HUES64 (cell line): ENCODE measurements around the gene PPA1.

Experiments
- H3K27ac ChIP-seq: 2 replicates; pipeline ENCODE4 v1.7.0; 2013; ENCODE audit warnings: low read depth, low read length, inconsistent platforms
- H3K27me3 ChIP-seq: 2 replicates; pipeline ENCODE4 v1.6.1; 2013; ENCODE audit warnings: mild to moderate bottlenecking, low read length; ENCODE audit not compliant: insufficient read depth
- H3K36me3 ChIP-seq: 2 replicates; pipeline ENCODE4 v1.6.1; 2013; ENCODE audit warnings: mild to moderate bottlenecking, low read length; ENCODE audit not compliant: insufficient read depth
- H3K4me1 ChIP-seq: 2 replicates; pipeline ENCODE4 v1.6.1; 2013; ENCODE audit warnings: mild to moderate bottlenecking, low read length, moderate library complexity; ENCODE audit not compliant: insufficient read depth
- H3K4me3 ChIP-seq: 2 replicates; pipeline ENCODE4 v1.5.1; 2013; ENCODE audit warnings: mild to moderate bottlenecking, low read length, moderate library complexity
- H3K9ac ChIP-seq: 2 replicates; pipeline ENCODE4 v1.6.1; 2013; ENCODE audit warnings: mild to moderate bottlenecking, low read depth, low read length
- H3K9me3 ChIP-seq: 2 replicates; pipeline ENCODE4 v1.6.1; 2013; ENCODE audit warnings: low read depth, low read length; ENCODE audit not compliant: insufficient read depth
- WGBS: fragments of 150-250, 120-280 bp; methylation state at CpG from one replicate; pipeline ENCODE4 v1.1.7; 2013; ENCODE audit warnings: missing lambda C conversion rate; 5-methylcytosine and 5-hydroxymethylcytosine counted together

PPA1 gene

GRCh38 chr10:70201105-70201504 lies 32.1 kb downstream of the PPA1 start:
- no peaks in the 10 kb centered on the region for H3K4me1 ChIP-seq
- H3K36me3 ChIP-seq, result peaks cover 76% of the 10 kb centered on the region
- WGBS, result 89% methylated on average over 1 of the region's 1 CpG
- H3K27ac ChIP-seq, result no peak overlapping the region
- no peaks in the 10 kb centered on the region for H3K9me3 ChIP-seq
- no peaks in the 10 kb centered on the region for H3K27me3 ChIP-seq
- no peak overlapping the region for H3K4me3 ChIP-seq
- no peak overlapping the region for H3K9ac ChIP-seq

DNA sequence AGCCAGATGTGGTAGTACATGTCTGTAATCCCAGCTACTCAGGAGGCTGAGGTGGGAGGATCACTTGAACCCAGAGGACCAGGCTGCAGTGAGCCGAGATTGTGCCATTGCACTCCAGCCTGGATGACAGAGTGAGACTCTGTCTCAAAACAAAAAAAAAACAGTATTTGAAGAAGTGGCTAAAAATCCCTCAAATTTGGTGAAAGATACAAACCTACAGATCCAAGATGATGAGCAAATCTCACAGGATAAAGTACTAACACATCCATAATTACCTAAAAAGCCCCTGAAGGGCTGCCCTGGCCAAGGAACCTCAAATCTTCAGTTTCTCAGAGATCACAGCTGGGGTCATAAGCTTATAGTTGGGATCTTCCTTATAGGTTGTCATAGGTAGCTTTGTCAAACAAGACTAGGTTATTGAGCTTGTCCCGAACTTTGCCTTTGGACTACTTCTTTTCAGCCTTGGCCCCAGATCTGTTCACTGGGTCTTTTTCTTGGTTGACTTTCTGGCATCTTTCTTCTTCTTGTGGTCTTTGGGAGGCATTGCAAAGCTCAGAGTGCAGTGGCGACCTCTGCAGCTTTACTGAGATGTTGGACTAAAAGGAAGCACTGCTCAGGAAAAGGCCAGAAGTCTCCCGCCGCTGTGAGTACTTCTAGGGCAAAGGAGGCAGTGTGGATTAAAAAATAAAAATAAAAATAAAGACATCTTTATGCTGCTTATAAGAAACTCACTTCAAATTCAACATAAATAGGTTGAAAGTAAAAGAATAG lies 34.3 kb downstream of the PPA1 start:
- Histone ChIP-seq H3K9ac (no peak overlapping the region), H3K4me1 (no peaks in the 10 kb centered on the region), H3K27ac (no peak overlapping the region), H3K36me3 (peaks cover 53% of the 10 kb centered on the region), H3K9me3 (no peaks in the 10 kb centered on the region), H3K27me3 (no peaks in the 10 kb centered on the region), H3K4me3 (no peak overlapping the region)
- 86% methylated on average over 3 of the region's 5 CpGs for WGBS

DNA sequence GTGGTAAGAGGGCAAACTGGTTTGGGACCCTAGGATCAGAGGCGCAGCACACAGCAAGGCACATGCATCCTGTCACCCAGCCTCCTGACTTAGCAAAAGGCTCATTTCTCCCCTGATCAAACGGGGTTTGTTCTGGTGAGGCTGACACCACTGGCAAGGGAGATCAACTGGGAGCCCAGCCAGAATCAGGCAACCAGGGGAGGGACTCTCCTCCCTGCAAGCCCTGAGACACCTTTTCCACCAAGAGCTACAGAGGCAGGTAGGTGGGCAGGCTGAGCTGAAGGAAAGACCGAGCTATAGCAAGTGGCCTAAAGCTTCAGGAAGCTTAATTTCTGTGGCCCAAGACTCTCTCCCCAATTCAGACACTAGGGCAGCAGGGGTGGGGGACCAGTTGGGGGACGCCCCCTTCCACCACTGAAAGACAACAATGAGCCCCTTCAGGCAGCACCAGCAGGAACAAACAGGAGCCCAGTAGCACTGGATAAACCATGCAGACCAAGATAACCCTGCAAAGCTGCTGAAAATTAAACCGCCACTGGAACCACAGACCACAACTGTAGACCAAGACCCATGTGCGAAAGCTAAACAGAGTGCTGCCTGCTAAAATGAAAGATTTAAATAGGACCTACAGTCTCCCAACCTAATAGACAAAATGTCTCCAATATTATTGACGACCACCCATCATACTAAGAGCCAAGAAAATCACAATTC lies 35.8 kb downstream of the PPA1 start:
- no peaks in the 10 kb centered on the region for H3K9me3 ChIP-seq
- H3K4me3 ChIP-seq, result no peak overlapping the region
- H3K9ac ChIP-seq, result no peak overlapping the region
- H3K27me3 ChIP-seq, result no peaks in the 10 kb centered on the region
- H3K36me3 ChIP-seq, result peaks cover 38% of the 10 kb centered on the region
- 92% methylated on average over 7 of the region's 7 CpGs for WGBS
- no peaks in the 10 kb centered on the region for H3K4me1 ChIP-seq
- no peak overlapping the region for H3K27ac ChIP-seq

DNA sequence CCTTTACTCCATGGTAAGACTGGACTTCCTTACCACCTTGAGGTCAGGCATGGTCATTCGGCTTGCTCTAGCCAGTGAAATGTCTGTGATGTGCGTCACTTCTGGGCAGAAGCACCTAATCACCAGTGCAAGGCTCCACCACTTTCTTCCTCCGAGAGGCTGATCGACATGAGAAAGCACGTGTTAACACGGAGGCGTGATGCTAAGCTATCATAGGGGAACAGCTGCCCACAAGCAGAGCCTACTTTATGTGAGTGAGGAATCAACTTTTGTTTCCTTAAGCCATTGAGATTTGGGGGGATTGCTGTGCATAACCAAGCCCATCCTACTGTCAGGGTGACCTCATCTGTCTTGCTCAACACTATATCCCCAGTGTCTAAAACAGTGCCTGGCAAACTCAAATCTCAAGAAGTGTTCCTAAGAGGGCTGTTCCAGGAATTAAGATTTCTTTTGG lies 39.8 kb downstream of the PPA1 start:
- H3K27ac ChIP-seq, result no peak overlapping the region
- H3K4me3 ChIP-seq, result no peak overlapping the region
- WGBS, result 93% methylated on average over 7 of the region's 7 CpGs
- no peaks in the 10 kb centered on the region for H3K4me1 ChIP-seq
- no peaks in the 10 kb centered on the region for H3K27me3 ChIP-seq
- peaks cover 6% of the 10 kb centered on the region; the same call in 1 of the 2 replicates for H3K36me3 ChIP-seq
- H3K9me3 ChIP-seq, result no peaks in the 10 kb centered on the region
- no peak overlapping the region for H3K9ac ChIP-seq

DNA sequence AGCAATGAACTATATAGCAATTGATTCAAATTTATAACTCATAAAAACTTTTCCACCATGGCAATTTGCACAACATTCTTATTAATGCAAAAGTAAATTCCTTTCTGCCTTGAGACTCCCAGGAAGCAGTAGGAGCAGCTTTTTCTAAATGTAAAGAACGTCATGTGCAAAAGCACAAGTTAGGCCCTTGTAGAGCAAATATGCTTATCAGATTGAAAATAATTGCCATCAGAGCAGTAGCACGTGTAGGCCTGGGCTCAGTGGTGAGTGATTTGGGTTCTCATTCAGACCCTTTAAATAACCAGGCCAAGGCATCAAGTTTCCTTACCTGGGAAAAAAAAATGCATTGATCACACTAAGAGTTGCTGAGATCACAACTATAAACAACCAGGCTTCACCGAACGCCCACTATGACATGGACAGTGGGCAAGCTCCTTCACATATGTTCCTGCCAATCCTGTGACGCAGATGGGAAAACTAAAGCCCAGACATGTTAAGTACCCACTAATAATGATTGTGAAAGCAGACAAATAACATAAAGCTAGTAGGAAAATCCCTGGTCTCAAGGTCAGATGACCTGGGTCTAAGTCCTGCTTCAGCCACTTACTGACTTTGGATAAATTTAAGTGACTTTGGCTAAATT lies 40.8 kb downstream of the PPA1 start:
- 85% methylated on average over 5 of the region's 5 CpGs for whole genome bisulfite sequencing
- no peak overlapping the region for H3K4me3 ChIP-seq
- H3K4me1 ChIP-seq, result no peaks in the 10 kb centered on the region
- H3K36me3 ChIP-seq, result 0 out of 2 replicates have a peak, but pooled peaks cover 4% of the 10 kb centered on the region
- no peaks in the 10 kb centered on the region for H3K27me3 ChIP-seq
- no peak overlapping the region for H3K9ac ChIP-seq
- H3K27ac ChIP-seq, result no peak overlapping the region
- H3K9me3 ChIP-seq, result no peaks in the 10 kb centered on the region

DNA sequence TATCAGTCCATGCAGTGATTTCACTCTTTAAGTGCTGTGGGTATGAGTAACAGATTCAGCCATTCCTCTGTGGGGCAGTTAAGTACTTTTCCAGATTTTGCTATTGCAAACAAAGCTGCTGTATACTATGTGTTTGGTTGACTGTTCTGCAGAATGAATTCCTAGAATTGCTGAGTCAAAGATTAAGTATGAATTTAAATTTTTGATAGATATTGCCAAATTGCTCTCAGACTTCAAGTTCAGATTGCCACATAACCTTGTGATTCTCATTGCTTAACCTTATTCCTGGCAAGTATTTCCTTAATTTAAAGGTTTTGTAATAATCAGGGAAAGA lies 41.3 kb downstream of the PPA1 start:
- Histone ChIP-seq H3K27me3 (no peaks in the 10 kb centered on the region), H3K9ac (no peak overlapping the region), H3K4me1 (no peaks in the 10 kb centered on the region), H3K27ac (no peak overlapping the region), H3K9me3 (no peaks in the 10 kb centered on the region), H3K4me3 (no peak overlapping the region), H3K36me3 (no peaks in the 10 kb centered on the region)

GRCh38 chr10:70191161-70191971 lies 41.9 kb downstream of the PPA1 start:
- no peaks in the 10 kb centered on the region for H3K9me3 ChIP-seq
- H3K4me1 ChIP-seq, result no peaks in the 10 kb centered on the region
- H3K4me3 ChIP-seq, result no peak overlapping the region
- no peak overlapping the region for H3K9ac ChIP-seq
- no peak overlapping the region for H3K27ac ChIP-seq
- no peaks in the 10 kb centered on the region for H3K36me3 ChIP-seq
- H3K27me3 ChIP-seq, result no peaks in the 10 kb centered on the region
- WGBS, result 94% methylated on average over 3 of the region's 4 CpGs

DNA sequence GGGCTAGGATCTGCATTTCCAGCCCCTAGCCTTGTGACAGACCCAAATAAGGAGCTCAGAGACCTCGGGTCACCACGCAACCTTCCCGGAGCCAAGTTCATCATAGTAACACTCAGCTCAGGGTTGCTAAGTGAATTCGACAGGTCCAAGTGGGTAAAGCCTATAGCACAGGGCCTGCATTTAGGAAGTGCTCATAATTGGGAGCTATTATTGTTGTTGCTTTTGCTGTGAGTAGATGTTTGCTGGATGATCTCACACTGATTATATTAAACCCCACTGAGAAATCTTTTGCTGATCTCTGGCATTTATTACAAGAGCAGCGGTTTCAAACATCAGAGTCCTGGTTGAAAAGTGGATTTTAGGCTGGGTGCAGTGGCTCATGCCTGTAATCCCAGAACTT lies 42.6 kb downstream of the PPA1 start:
- Histone ChIP-seq H3K9ac (no peak overlapping the region), H3K4me1 (no peaks in the 10 kb centered on the region), H3K36me3 (no peaks in the 10 kb centered on the region), H3K27ac (no peak overlapping the region), H3K27me3 (no peaks in the 10 kb centered on the region), H3K9me3 (no peaks in the 10 kb centered on the region), H3K4me3 (no peak overlapping the region)
- 93% methylated on average over 5 of the region's 5 CpGs for WGBS

DNA sequence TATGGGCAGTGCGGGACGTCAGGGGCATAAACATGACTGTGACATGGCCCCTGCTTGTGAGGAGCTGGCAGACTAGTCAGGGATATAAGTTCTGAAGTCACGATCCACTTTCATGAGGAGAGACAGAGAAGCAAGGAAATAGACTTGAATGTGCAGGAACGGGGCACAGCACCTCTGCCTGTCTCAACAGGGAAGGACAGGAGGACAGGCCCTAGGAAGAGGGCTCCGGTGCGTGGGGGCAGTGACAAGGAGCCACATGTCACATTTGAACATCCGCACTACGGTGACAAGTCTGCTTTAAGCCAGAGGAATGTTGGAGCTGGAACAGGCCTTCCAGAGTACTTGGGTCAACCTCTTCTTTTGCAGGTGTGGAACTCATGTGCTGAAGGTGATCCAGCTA lies 43.1 kb downstream of the PPA1 start:
- 93% methylated on average over 8 of the region's 8 CpGs for WGBS

DNA sequence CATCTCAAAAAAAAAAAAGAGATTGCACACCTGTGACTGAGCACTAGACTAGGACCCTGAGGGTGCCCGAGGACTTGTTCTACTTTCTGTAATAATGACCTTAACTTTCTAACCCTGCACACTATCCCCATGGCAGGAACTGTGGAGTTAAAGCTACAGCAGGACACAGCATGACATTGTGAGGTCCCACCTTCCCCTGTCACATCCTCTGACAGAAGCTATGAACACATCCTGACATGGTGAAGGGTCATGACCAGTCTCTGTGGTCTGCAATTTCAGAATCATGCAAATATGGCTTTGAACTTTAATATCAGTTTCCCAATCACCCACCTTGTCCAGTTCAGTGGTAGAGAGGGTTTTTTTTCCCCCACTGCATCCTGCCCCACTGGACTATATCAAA lies 44.5 kb downstream of the PPA1 start:
- no peaks in the 10 kb centered on the region for H3K4me1 ChIP-seq
- H3K4me3 ChIP-seq, result no peak overlapping the region
- no peak overlapping the region for H3K27ac ChIP-seq
- H3K9ac ChIP-seq, result no peak overlapping the region
- H3K36me3 ChIP-seq, result no peaks in the 10 kb centered on the region
- 0 out of 2 replicates have a peak, but pooled peaks cover 5% of the 10 kb centered on the region for H3K27me3 ChIP-seq
- WGBS, result 84% methylated on average over 1 of the region's 1 CpG
- H3K9me3 ChIP-seq, result no peaks in the 10 kb centered on the region

More for the DNA sequence above, 43.1 kb downstream of the PPA1 start:
- H3K27ac ChIP-seq, result no peak overlapping the region
- H3K9me3 ChIP-seq, result no peaks in the 10 kb centered on the region
- no peaks in the 10 kb centered on the region for H3K27me3 ChIP-seq
- no peak overlapping the region for H3K9ac ChIP-seq
- no peaks in the 10 kb centered on the region for H3K36me3 ChIP-seq
- H3K4me1 ChIP-seq, result no peaks in the 10 kb centered on the region
- no peak overlapping the region for H3K4me3 ChIP-seq

DNA sequence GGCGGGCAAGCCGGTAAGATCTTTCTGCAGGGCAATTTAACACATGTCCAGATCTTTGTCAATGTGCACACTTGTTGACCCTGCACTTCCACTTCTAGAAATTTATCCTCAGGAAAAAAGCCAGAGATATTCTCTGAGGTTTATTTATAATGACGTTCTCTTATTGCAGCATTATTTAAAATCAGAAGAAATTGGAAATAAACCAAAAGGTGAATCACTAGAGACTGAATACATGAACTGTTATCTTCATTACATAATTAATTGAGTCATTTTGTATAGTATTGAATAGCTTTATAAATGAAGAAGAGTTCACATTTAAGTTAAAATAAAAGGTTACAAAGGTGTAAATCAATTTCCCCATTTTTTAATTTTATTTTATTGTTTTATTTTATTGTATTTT lies 46.7 kb downstream of the PPA1 start:
- no peaks in the 10 kb centered on the region for H3K9me3 ChIP-seq
- H3K36me3 ChIP-seq, result no peaks in the 10 kb centered on the region
- no peak overlapping the region for H3K4me3 ChIP-seq
- H3K9ac ChIP-seq, result no peak overlapping the region
- H3K4me1 ChIP-seq, result no peaks in the 10 kb centered on the region
- H3K27ac ChIP-seq, result no peak overlapping the region
- peaks cover 7% of the 10 kb centered on the region; the same call in 1 of the 2 replicates for H3K27me3 ChIP-seq
- 100% methylated on average over 2 of the region's 3 CpGs for WGBS
